Neural progenitor cell (in vitro differentiated cells): Measurements from ENCODE around the gene THAP5. TPM values are rescaled to one million over a fixed set of nuclear protein-coding genes. Genes with fewer than 3 reads are reported as not detected.

Experiments used
- DNase-seq: peaks from one replicate; pipeline ENCODE4 v3.0.0-alpha.2; 2016; ENCODE audit warnings: low spot score
- H2AFZ ChIP-seq: fragments of 200-600 bp; sonication (generic); replicated peaks from 2 replicates; pipeline ENCODE4 v1.6.1; 2016; ENCODE audit warnings: antibody characterized with exemption
- H3F3A ChIP-seq: fragments of 200-600 bp; sonication (generic); 2 replicates; pipeline ENCODE4 v1.6.1; 2016; ENCODE audit warnings: antibody characterized with exemption, low read depth
- H3K27ac ChIP-seq: fragments of 200-600 bp; sonication (generic); 2 replicates; pipeline ENCODE4 v1.5.1; 2016; ENCODE audit warnings: mild to moderate bottlenecking
- H3K27me3 ChIP-seq: fragments of 200-600 bp; sonication (generic); 2 replicates; pipeline ENCODE4 v1.6.1; 2016; ENCODE audit warnings: mild to moderate bottlenecking, moderate library complexity
- H3K36me3 ChIP-seq: fragments of 200-600 bp; sonication (generic); 2 replicates; pipeline ENCODE4 v1.5.1; 2016
- H3K4me1 ChIP-seq: fragments of 200-600 bp; sonication (generic); 2 replicates; pipeline ENCODE4 v1.6.1; 2016; ENCODE audit warnings: mixed run types
- H3K4me2 ChIP-seq: fragments of 200-600 bp; sonication (generic); 2 replicates; pipeline ENCODE4 v1.6.1; 2016
- H3K4me3 ChIP-seq: fragments of 200-600 bp; sonication (generic); 2 replicates; pipeline ENCODE4 v1.5.1; 2016
- H3K79me2 ChIP-seq: fragments of 200-600 bp; sonication (generic); 2 replicates; pipeline ENCODE4 v1.6.1; 2016; ENCODE audit warnings: low read depth
- H3K9ac ChIP-seq: fragments of 200-600 bp; sonication (generic); 2 replicates; pipeline ENCODE4 v1.6.1; 2016
- H3K9me3 ChIP-seq: fragments of 200-600 bp; sonication (generic); 2 replicates; pipeline ENCODE4 v1.5.1; 2016; ENCODE audit warnings: low read depth
- H4K20me1 ChIP-seq: fragments of 200-600 bp; sonication (generic); 2 replicates; pipeline ENCODE4 v1.6.1; 2016; ENCODE audit warnings: low read depth
- H3K27ac Mint-ChIP-seq: 3 replicates; pipeline ENCODE4 v1.8.0; 2021; ENCODE audit warnings: mixed read lengths
- H3K27me3 Mint-ChIP-seq: 2 replicates; pipeline ENCODE4 v1.8.0; 2022; ENCODE audit warnings: low read depth, mild to moderate bottlenecking, inconsistent platforms, moderate library complexity, mixed read lengths; ENCODE audit not compliant: insufficient read depth
- H3K36me3 Mint-ChIP-seq: 3 replicates; pipeline ENCODE4 v1.8.0; 2021; ENCODE audit warnings: mixed read lengths
- H3K4me1 Mint-ChIP-seq: 3 replicates; pipeline ENCODE4 v1.8.0; 2021; ENCODE audit warnings: mixed read lengths
- H3K4me3 Mint-ChIP-seq: 3 replicates; pipeline ENCODE4 v1.8.0; 2021; ENCODE audit warnings: mild to moderate bottlenecking, moderate library complexity, mixed read lengths
- H3K9me3 Mint-ChIP-seq: 3 replicates; pipeline ENCODE4 v1.8.0; 2020; ENCODE audit warnings: mixed read lengths
- CTCF ChIP-seq: fragments of 200-600 bp; sonication (generic); IDR thresholded peaks from 2 replicates; pipeline ENCODE4 v1.5.1; 2017; ENCODE audit warnings: antibody characterized with exemption, mild to moderate bottlenecking
- EZH2 ChIP-seq: fragments of 200-600 bp; sonication (generic); IDR thresholded peaks from 2 replicates; pipeline ENCODE4 v1.6.1; 2017; ENCODE audit warnings: antibody characterized with exemption, mild to moderate bottlenecking, moderate library complexity
- EZH2phosphoT487 ChIP-seq: fragments of 200-600 bp; sonication (generic); IDR thresholded peaks from 2 replicates; pipeline ENCODE4 v1.6.1; 2017; ENCODE audit warnings: antibody characterized with exemption
- total RNA-seq: library from RNA; depleted of rRNA; stranded (reverse); fragments of >200 nt; gene quantifications from 2 replicates; pipeline ENCODE4 v1.2.3, GENCODE V29; 2015; ENCODE audit warnings: low replicate concordance

The THAP5 gene
- 34.7 and 55.6 TPM in 2 replicates for total RNA-seq

- no peaks in the 10 kb centered on the region for H3K9me3 Mint-ChIP-seq
- H3K4me1 Mint-ChIP-seq, result peaks cover 25% of the 10 kb centered on the region
- TF ChIP-seq CTCF, result no peak
- peak; percentile 37 for TF ChIP-seq EZH2
- TF ChIP-seq EZH2phosphoT487, result no peak
- Histone ChIP-seq H3K27ac (peak within 1 kb of the TSS; percentile 92), H3K4me2 (peak within 1 kb of the TSS; percentile 89), H3F3A (peaks cover 16% of the 10 kb centered on the region), H3K36me3 (peaks cover 25% of the 10 kb centered on the region), H3K4me3 (peak within 1 kb of the TSS; percentile 71), H3K9ac (peak within 1 kb of the TSS; percentile 69), H3K4me1 (peaks cover 35% of the 10 kb centered on the region), H3K9me3 (no peaks in the 10 kb centered on the region), H2AFZ (peak within 1 kb of the TSS; percentile 42), H3K79me2 (peaks cover 91% of the 10 kb centered on the region), H3K27me3 (no peaks in the 10 kb centered on the region), H4K20me1 (peaks cover 6% of the 10 kb centered on the region)
- H3K27ac Mint-ChIP-seq, result peak within 1 kb of the TSS; percentile 91
- DNase-seq, result peak; percentile 100
- peaks cover 27% of the 10 kb centered on the region for H3K36me3 Mint-ChIP-seq
- no peaks in the 10 kb centered on the region for H3K27me3 Mint-ChIP-seq
- peak within 1 kb of the TSS; percentile 96 for H3K4me3 Mint-ChIP-seq
Measured at GRCh38 chr7:108569381-108570145, at the start of gene THAP5, which contains the start of gene DNAJB9. Gene THAP5, minus strand, starts transcription at chr7:108569706. Its CDS starts 137 bp downstream, at chr7:108569569. Gene DNAJB9, plus strand, starts transcription at chr7:108569874. Its CDS starts 1,853 bp downstream, at chr7:108571727.

GRCh38 chr7:108618056-108618455, 48.5 kb upstream of the THAP5 start:
- no peaks in the 10 kb centered on the region for H3F3A ChIP-seq
- no peak overlapping the region for H2AFZ ChIP-seq

GRCh38 chr7:108614896-108615295, 45.4 kb upstream of the THAP5 start:
- no peak overlapping the region for H2AFZ ChIP-seq

More at GRCh38 chr7:108618056-108618455, 48.5 kb upstream of the THAP5 start:
- Histone ChIP-seq H3K79me2 (no peaks in the 10 kb centered on the region), H3K4me3 (no peak overlapping the region), H3K36me3 (no peaks in the 10 kb centered on the region), H3K4me1 (no peaks in the 10 kb centered on the region), H3K27ac (no peak overlapping the region), H3K4me2 (no peak overlapping the region), H4K20me1 (no peaks in the 10 kb centered on the region), H3K27me3 (no peaks in the 10 kb centered on the region), H3K9ac (no peak overlapping the region), H3K9me3 (no peaks in the 10 kb centered on the region)
- H3K27ac Mint-ChIP-seq, result no peak overlapping the region
- no peak for DNase-seq
- TF ChIP-seq CTCF (no peak), EZH2phosphoT487 (no peak), EZH2 (no peak)
- peaks cover 2% of the 10 kb centered on the region for H3K4me1 Mint-ChIP-seq
- H3K9me3 Mint-ChIP-seq, result no peaks in the 10 kb centered on the region
- no peak overlapping the region for H3K4me3 Mint-ChIP-seq
- no peaks in the 10 kb centered on the region for H3K36me3 Mint-ChIP-seq
- H3K27me3 Mint-ChIP-seq, result no peaks in the 10 kb centered on the region

More at GRCh38 chr7:108614896-108615295, 45.4 kb upstream of the THAP5 start:
- H4K20me1 ChIP-seq, result no peaks in the 10 kb centered on the region
- Mint-ChIP-seq H3K27ac (peak overlapping the region; percentile 23), H3K4me3 (no peak overlapping the region), H3K36me3 (no peaks in the 10 kb centered on the region), H3K4me1 (peaks cover 6% of the 10 kb centered on the region), H3K27me3 (no peaks in the 10 kb centered on the region), H3K9me3 (no peaks in the 10 kb centered on the region)
- H3K36me3 ChIP-seq, result no peaks in the 10 kb centered on the region
- DNase-seq, result no peak
- H3K9ac ChIP-seq, result no peak overlapping the region
- no peaks in the 10 kb centered on the region for H3K9me3 ChIP-seq
- H3K79me2 ChIP-seq, result no peaks in the 10 kb centered on the region
- H3K4me2 ChIP-seq, result no peak overlapping the region
- H3K27me3 ChIP-seq, result no peaks in the 10 kb centered on the region
- no peaks in the 10 kb centered on the region for H3K4me1 ChIP-seq
- no peak overlapping the region for H3K4me3 ChIP-seq
- TF ChIP-seq EZH2 (no peak), EZH2phosphoT487 (no peak), CTCF (no peak)
- H3F3A ChIP-seq, result no peaks in the 10 kb centered on the region
- H3K27ac ChIP-seq, result no peak overlapping the region
